ENCODE measurements around the gene PDLIM4. TPM values are rescaled to one million over a fixed set of nuclear protein-coding genes. Genes with fewer than 3 reads are reported as not detected.

The PDLIM4 gene, protein sequence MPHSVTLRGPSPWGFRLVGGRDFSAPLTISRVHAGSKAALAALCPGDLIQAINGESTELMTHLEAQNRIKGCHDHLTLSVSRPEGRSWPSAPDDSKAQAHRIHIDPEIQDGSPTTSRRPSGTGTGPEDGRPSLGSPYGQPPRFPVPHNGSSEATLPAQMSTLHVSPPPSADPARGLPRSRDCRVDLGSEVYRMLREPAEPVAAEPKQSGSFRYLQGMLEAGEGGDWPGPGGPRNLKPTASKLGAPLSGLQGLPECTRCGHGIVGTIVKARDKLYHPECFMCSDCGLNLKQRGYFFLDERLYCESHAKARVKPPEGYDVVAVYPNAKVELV
- 10 to 100 TPM; 11.0 to 13.0 (median 11.2) TPM for polyA plus RNA-seq (ENCODE audit: insufficient read length in 3 of 3)

- DNase-seq (ENCODE audit: low read depth in 3 of 3, low spot score in 2 of 3): no peak
Measured at GRCh38 chr5:132257131-132258101, at the start of gene PDLIM4. Gene PDLIM4, plus strand, starts transcription at chr5:132257696. Its CDS starts 39 bp downstream, at chr5:132257735.

- no peak for DNase-seq (ENCODE audit: low read depth in 3 of 3, low spot score in 2 of 3)
Measured at GRCh38 chr5:132207778-132208177, 49.7 kb upstream of the PDLIM4 start.

DNA sequence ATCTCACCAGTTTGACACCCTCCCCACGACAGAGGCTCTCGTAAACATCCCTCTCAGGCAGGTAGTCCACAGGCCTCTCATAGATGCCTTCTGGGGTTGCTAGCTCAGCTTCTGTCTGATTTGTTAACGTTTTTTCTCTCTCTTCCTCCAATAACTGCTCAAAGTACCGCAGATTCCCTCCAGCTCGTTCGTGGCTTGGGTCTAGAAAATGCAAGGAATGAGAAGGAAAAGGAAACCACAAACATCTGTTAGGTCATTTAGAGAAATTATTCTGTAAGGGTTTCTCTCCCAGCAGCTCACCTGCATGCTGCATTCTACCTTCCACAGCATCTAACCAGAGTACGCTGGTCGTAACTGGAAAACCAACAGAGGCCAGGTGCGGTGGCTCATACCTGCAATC lies 48.4 kb upstream of the PDLIM4 start:
- DNase-seq (ENCODE audit: low read depth in 3 of 3, low spot score in 2 of 3): no peak

GRCh38 chr5:132209901-132210545 lies 47.5 kb upstream of the PDLIM4 start:
- DNase-seq (ENCODE audit: low read depth in 3 of 3, low spot score in 2 of 3): no peak

DNA sequence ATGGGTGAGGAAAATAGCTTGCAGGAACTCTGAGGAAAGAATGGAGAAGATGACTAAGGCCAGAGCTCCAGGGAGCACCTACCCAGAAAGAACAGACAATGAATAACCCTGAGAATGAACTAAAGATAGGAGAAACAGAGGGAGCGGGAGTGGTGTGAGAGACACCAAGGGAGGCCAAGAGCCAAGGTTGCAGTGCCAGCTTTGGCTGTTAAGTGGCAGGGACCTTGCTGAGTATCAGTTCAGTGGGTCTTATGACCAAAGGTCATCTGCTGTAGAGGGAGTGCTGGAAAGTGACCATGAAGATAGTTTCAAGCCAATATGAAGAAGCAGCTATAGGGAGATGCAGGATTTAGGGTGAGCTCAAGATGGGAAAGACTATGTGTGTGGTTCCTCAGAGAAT lies 46.6 kb upstream of the PDLIM4 start:
- no peak for DNase-seq (ENCODE audit: low read depth in 3 of 3, low spot score in 2 of 3)

GRCh38 chr5:132211787-132212186 lies 45.7 kb upstream of the PDLIM4 start:
- DNase-seq (ENCODE audit: low read depth in 3 of 3, low spot score in 2 of 3): no peak

GRCh38 chr5:132213666-132214065 lies 43.8 kb upstream of the PDLIM4 start:
- no peak for DNase-seq (ENCODE audit: low read depth in 3 of 3, low spot score in 2 of 3)

GRCh38 chr5:132214491-132214890 lies 43.0 kb upstream of the PDLIM4 start:
- no peak for DNase-seq (ENCODE audit: low read depth in 3 of 3, low spot score in 2 of 3)

DNA sequence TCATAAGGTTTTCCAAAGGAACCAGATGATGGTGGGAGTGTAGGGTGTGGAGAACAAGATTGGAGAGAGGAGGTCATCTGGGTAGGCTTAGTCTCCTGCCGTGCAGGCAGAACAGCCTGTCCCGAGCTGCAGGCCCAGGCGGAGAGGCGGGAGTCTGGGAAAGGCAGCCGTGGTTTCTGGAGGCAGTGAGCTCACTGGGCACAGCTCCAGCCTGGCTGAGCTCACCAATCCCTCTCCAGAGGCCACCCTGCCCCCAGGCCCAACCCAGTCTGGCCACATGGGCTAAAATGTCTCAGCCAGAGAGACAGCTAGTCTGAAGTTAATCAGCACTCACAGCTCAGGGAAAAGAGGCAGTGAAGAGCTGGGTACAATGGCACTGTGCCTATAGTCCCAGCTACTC lies 42.2 kb upstream of the PDLIM4 start:
- no peak for DNase-seq (ENCODE audit: low read depth in 3 of 3, low spot score in 2 of 3)

- no peak for DNase-seq (ENCODE audit: low read depth in 3 of 3, low spot score in 2 of 3)
Measured at GRCh38 chr5:132218321-132218720, 39.2 kb upstream of the PDLIM4 start.

GRCh38 chr5:132219289-132219970 lies 38.1 kb upstream of the PDLIM4 start:
- DNase-seq (ENCODE audit: low read depth in 3 of 3, low spot score in 2 of 3): no peak

- no peak for DNase-seq (ENCODE audit: low read depth in 3 of 3, low spot score in 2 of 3)
Measured at GRCh38 chr5:132219981-132220380, 37.5 kb upstream of the PDLIM4 start.

- DNase-seq (ENCODE audit: low read depth in 3 of 3, low spot score in 2 of 3): no peak
Measured at GRCh38 chr5:132220491-132220890, 37.0 kb upstream of the PDLIM4 start.

DNA sequence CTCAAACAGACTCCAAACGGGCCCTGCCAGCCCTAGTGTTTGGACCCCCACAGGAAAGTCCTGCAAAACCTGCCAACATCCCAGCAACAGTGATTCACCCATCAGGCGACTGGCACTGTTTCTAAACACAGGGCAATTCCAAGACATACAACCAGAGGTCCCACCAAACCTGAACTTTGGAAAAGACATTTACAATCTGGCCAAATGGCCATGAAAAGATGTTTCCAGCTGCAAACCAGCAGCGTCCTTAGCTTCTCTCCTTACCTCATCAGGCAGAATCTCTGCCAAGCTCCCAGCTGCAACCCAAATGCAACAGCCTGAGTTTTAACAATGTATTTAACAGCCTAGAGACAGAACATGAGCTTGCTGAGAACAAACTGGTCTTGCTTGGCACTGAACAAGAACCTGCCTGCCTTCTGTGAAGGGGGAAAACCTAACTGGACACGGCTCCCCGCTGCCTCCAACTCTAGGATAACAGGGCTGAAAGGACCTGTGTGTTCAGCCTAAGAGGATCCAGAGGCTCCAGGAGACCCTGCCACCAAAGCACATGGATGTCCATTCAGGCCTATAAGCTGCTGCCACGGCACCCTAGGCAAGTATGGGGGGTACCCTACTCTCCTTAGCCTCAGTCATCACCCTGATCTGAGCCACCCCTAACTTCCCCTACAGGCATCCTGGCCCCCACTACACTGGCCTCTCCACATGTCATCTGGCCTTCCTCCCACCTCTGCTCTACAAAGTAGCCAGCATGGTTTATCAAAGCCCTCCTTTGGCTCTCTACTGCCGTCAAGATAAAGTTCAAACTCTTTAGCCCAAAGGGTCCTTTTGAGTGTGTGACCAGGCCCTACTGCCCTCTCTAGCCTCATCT lies 35.5 kb upstream of the PDLIM4 start:
- no peak for DNase-seq (ENCODE audit: low read depth in 3 of 3, low spot score in 2 of 3)

DNA sequence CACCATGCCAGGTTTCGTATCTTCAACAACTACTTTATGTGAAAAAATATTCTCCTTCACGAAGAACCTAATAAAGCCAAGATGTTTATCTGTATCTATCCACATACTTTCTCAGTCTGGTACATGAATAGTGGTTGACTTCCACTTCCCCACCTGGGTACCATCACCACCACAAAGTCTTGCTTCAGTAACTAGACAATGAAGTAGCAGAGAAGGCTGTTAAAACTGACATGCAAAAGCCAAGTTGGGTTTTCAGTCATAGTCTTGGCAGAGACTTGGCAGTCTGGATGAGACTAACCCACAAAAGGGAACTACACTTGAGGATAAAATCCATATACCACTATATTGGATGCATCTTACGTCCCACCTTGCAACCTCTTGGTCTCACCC lies 34.9 kb upstream of the PDLIM4 start:
- no peak for DNase-seq (ENCODE audit: low read depth in 3 of 3, low spot score in 2 of 3)

DNA sequence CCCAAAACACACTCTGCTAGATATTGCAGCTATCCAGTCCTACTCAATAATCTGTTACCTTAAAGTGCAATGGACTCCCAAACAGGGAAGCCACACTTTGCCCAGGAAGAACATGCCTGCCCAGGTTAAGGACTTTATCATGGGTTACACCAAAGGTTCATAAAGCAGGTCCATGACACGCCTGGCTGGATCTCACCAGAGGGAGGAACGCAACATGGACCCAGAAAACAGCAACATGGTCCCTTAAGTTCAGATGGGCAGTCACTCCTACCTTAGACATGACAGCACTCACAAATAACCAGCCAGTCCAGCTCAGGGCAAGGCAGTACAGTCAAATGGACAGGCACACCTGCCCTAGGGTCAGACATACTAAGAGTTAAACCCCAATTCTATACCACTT lies 33.6 kb upstream of the PDLIM4 start:
- no peak for DNase-seq (ENCODE audit: low read depth in 3 of 3, low spot score in 2 of 3)

DNA sequence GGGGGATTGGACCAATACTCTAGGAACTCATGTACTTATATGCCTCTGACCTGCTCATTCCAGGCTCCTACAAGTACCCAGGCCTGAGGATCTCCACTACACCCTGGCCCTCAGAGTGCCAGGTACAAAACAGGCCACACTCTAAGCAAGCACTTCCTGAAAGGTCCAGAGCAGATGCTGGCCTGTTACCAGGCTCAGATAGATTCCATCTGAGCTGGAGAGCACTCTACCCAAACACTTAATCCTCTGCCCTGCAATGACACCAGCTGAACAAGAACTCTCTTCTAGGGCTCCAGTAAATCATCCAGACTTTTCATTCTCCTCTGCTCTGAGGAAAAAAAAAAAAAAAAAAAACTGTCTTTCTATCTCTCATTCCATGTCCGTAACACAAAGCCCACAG lies 32.8 kb upstream of the PDLIM4 start:
- no peak for DNase-seq (ENCODE audit: low read depth in 3 of 3, low spot score in 2 of 3)

GRCh38 chr5:132225165-132226032 lies 32.1 kb upstream of the PDLIM4 start:
- no peak for DNase-seq (ENCODE audit: low read depth in 3 of 3, low spot score in 2 of 3)
